Activated T-helper 1 cell treated with Interleukin-2 at 50 U/mL for 16 hours (primary cell): ENCODE results near the gene VIT.

ENCODE experiments used
- DNase-seq: peaks from one replicate; pipeline ENCODE4 v3.0.0-alpha.2; 2020; ENCODE audit warnings: low read depth

The VIT gene

GRCh38 chr2:36769106-36769505 is 72.6 kb downstream of the VIT start:
- DNase-seq = no peak

- no peak for DNase-seq
Measured at GRCh38 chr2:36770542-36771287, 74.2 kb downstream of the VIT start.

- DNase-seq = no peak
Measured at GRCh38 chr2:36771671-36772070, 75.2 kb downstream of the VIT start.

GRCh38 chr2:36773947-36774346 is 77.4 kb downstream of the VIT start:
- no peak for DNase-seq

- DNase-seq = no peak
Measured at GRCh38 chr2:36775261-36775660, 78.8 kb downstream of the VIT start.

- DNase-seq = no peak
Measured at GRCh38 chr2:36775806-36776205, 79.3 kb downstream of the VIT start.

- no peak for DNase-seq
Measured at GRCh38 chr2:36777272-36777671, 80.8 kb downstream of the VIT start.

- no peak for DNase-seq
Measured at GRCh38 chr2:36777788-36778187, 81.3 kb downstream of the VIT start.

- no peak for DNase-seq
Measured at GRCh38 chr2:36779462-36779861, 83.0 kb downstream of the VIT start.

- no peak for DNase-seq
Measured at GRCh38 chr2:36780231-36780839, 83.8 kb downstream of the VIT start.

GRCh38 chr2:36781907-36782720 is 85.6 kb downstream of the VIT start:
- DNase-seq = no peak

- no peak for DNase-seq
Measured at GRCh38 chr2:36783246-36783645, 86.7 kb downstream of the VIT start.

- peak; percentile 17 for DNase-seq
Measured at GRCh38 chr2:36785179-36785795, 88.8 kb downstream of the VIT start.

GRCh38 chr2:36789181-36789804 is 92.8 kb downstream of the VIT start:
- no peak for DNase-seq

GRCh38 chr2:36792951-36793350 is 96.4 kb downstream of the VIT start:
- DNase-seq = no peak

GRCh38 chr2:36797324-36798070 is 101.0 kb downstream of the VIT start:
- no peak for DNase-seq

- DNase-seq = no peak
Measured at GRCh38 chr2:36798724-36799123, 102.2 kb downstream of the VIT start.

- DNase-seq = no peak
Measured at GRCh38 chr2:36800381-36800780, 103.9 kb downstream of the VIT start.

- DNase-seq = no peak
Measured at GRCh38 chr2:36801088-36801487, 104.6 kb downstream of the VIT start.

- no peak for DNase-seq
Measured at GRCh38 chr2:36802952-36803351, 106.4 kb downstream of the VIT start.

GRCh38 chr2:36805635-36806224 is 109.2 kb downstream of the VIT start:
- no peak for DNase-seq
